ENCODE results near the gene ARID3B.
"Not testable (repeated sequence)": the region's sequence is repeated elsewhere in the genome, so short reads cannot be mapped to it uniquely, and the experiment has no call there.

ARID3B gene

GRCh38 chr15:74569731-74570070 is 28.7 kb downstream of the ARID3B start:
- DNase-seq, result no peak

GRCh38 chr15:74571191-74571590 is 30.2 kb downstream of the ARID3B start:
- DNase-seq, result no peak

DNA sequence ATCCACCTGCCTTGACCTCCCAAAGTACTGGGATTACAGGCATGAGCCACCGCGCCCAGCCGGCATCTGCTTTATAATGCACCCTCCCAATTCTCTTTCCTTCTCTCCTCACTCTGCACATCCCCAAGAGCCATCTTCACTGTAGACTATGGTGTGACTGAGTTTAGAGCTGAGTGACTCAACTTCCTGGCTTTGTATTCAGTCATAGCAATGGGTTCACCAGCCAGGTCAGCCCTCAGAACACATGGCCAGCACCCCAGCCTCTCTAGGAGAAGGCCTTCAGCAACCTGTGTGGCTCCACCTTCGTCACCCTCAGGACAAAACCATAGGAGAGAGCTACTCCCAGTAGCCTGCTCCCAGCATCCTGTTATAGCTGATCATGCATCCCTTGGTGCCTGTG is 33.0 kb downstream of the ARID3B start:
- DNase-seq, result no peak

DNA sequence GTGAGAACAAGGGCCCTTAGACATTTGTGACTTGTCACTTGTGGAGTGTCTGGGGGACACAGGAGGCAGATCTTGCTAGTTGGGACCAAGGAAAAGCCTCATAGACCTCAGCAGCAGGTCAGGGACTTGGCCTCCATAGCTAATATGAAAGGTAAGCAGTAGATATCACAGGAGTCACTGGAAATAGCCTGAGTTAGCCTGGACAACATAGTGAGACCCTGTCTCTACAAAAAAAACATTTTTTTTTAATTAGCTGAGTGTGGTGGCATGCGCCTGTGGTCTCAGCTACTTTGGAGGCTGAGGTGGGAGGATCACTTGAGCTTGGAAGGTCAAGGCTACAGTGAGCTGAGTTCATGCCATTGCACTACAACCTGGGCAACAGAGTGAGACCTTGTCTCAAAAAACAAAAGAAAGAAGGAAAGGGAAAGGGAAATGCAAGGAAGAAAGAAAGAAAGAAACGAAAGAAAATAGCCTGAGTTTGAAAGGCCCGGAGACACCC is 37.5 kb downstream of the ARID3B start:
- no peak for DNase-seq

GRCh38 chr15:74579001-74579400 is 38.0 kb downstream of the ARID3B start:
- DNase-seq, result no peak

DNA sequence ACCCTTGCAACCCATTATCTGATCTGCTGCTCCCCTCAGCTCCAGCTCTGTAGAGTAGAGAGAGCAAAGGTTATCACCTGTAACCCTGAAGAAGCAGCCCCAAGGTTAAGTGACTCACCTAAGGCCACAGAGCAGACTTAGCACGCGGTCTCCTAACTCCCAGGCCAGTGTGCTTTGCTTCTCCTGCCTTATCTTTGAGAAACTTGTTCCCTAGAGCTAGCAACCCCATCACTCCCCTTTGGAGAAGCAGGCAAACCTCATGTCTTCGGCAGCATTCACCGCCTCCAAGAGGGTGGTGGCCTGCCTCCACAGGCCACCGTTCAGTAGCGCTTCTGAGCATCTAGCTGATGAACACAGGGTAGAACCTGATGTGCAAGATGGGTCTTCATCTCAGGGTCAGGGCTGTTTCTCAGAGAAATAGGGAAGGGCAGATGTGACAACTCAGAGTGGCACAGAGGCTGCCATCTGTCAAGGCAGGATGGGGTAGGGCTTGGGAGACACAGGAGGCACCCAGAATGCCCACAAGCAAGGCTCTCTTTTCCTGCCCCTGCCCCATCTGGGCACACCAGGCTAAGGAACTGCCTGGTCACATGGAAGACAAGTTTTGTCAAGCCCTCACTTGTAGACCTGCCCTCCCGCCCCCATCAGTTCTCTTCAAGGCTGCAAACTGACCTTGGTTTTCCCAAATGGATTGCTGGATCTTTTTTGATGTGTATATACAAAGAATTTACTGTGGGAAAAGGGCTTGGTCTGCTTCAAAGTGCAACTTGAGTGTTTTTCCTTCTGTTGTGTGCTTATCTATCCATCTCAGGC is 39.7 kb downstream of the ARID3B start:
- no peak for DNase-seq

DNA sequence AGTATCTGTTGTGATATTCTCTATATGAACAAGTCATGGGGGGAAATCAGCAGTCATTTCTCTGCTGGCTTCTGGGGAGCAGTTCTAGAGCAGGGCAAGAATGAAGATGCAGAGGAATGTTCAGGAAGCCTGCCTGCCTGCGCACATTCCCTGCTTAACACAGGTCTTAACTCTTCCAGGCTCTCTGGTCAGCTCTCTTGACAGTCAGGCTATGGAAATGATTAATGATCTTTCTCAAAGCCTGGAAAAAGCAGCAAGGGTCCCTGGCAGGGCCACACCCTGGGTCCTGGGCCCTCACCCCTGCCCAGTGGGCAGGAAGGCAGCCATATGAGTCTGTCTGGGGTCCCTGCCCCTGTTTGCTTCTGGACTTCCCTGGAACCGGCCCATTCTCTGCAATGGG is 43.2 kb downstream of the ARID3B start:
- DNase-seq, result no peak

DNA sequence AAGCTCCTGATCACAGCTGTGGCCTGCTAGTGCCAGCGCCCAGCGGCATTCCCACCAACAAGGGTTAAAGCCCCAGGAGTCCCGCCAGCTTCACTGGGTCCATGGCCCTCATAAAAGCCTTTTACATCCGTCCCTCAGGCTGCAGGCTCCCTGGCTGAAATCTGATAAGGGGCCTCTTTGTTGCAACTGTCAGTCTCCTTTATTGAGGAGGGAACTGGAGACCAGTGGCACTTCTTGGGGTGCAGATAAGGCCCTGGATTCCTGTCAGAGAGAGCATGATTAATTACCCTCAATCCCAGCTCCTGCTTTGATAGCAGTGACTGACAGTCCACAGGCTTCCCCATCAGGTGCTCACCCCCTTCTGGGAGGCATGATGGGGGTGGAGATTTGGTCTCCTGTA is 43.8 kb downstream of the ARID3B start:
- no peak for DNase-seq

GRCh38 chr15:74585191-74585590 is 44.2 kb downstream of the ARID3B start:
- no peak for DNase-seq

GRCh38 chr15:74585857-74586256 is 44.8 kb downstream of the ARID3B start:
- no peak for DNase-seq

GRCh38 chr15:74589826-74590225 is 48.8 kb downstream of the ARID3B start:
- DNase-seq, result no peak

DNA sequence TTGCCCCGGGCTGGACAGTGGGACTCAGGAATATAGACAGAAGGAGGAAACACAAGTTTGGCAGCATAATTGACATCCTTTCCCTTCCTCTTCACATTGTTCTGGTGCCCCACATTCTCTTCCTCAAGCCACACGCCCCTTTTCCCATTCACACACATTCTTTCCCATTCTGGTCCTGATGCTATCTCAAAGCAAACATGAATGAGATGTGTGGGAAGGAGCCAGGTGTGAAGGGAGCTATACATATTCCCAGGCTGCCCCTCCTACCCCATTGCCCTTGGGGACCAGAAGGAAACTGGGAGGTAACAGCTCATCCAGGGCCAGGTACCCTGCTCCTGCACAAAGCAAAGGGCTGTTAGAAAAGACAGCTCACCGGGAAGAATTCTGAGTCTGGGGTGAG is 51.2 kb downstream of the ARID3B start:
- DNase-seq, result no peak

- no peak for DNase-seq
These were observed 52.1 kb downstream of the ARID3B start for GRCh38 chr15:74593122-74593521.

DNA sequence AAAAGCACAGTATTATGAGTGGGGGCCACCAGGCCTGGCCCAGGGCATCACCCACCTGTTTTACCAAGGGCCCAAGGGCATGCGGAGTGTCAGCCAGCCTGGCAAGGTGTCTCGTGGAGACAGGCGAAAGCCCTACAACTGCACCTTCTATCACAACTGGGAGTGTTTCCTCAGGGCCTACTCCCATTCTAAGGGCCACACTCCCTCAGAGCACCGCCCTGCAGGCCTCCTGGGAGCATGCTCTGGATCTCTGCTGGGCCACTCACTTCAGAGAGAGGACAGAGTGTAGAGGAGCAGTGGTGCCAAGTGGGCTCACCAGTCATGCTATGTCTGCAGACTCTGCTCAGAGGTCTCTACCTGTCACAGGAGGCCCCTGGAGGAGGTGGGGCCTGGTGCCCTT is 53.4 kb downstream of the ARID3B start:
- no peak for DNase-seq

GRCh38 chr15:74595271-74595670 is 54.3 kb downstream of the ARID3B start:
- DNase-seq, result no peak

GRCh38 chr15:74596736-74597135 is 55.7 kb downstream of the ARID3B start:
- DNase-seq, result not testable (repeated sequence)

- not testable (repeated sequence) for DNase-seq
These were observed 56.2 kb downstream of the ARID3B start for GRCh38 chr15:74597146-74597705.

GRCh38 chr15:74598126-74598842 is 57.3 kb downstream of the ARID3B start:
- DNase-seq, result peak; percentile 85

DNA sequence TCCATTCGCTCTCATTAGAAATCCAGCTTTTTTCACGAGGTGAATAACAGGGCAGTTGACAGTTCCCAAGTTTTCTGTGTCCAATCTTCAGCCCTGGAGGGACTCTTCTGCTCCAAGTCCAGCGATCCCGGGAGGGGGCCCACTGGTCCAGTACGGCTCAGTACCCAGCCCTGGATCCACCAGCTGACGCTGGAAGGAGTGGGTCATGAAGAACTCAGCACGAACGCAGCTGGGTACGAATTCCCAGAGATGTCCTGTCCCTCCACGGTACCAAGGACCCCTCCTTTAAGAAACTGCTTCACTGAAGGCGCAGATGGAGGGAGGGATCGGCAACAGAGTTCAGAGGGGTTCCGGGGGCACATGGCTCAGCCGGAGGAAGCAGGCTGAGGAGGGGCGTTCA is 58.1 kb downstream of the ARID3B start:
- DNase-seq, result no peak

GRCh38 chr15:74603026-74603788 is 62.2 kb downstream of the ARID3B start:
- no peak for DNase-seq

DNA sequence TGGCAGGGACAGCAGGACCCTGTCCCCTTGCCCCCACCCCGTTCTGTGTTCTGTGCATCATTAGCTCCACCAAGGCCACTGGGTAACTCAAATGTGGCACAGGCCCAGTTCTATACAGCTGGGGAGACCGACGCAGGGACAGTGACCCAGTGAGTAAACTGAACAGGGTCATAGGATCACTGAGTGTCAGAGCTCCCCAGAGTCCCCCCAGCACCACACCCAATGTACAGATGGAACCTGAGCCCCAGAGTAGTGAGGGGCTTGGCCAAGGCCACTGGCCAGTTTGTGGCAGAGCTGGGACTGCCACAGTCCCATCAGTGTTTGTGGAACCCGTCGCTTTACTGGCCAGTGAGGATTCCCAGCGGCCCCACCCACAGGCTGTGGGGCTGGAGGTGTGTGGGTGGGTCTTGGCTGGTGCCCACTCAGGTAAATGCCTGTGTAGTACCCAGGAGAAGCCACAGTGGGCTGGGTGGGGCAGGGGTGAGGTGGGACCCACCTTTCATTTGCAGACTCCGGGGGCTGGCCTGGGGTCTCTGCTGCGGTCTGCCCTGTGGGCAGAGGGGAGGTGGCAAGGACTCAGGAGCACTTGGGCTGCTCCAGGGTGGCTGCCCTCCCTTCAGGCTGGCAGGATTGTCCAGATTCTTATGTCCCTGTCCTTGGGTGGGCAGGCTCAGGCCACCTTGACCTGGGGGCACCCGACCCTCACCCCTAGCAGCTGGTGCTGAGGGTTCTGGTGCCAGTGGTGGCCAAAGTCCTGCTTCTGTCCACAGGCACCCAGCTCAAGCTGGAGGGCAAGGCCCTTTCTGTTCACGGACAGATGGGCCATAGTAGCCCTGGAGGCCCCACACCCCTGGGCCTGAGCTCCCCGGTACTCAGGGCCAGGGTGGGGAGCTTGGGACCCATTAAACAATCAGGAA is 63.0 kb downstream of the ARID3B start:
- no peak for DNase-seq
